ENCODE measurements around the gene CCNY.

The CCNY gene

GRCh38 chr10:35581655-35582054, 245.3 kb downstream of the CCNY start:
- Histone ChIP-seq H3K4me1 (ENCODE audit: insufficient read depth, low read length, poor library complexity, severe bottlenecking) (no peaks in the 10 kb centered on the region), H4K20me1 (ENCODE audit: insufficient read depth, low read length, poor library complexity, severe bottlenecking) (no peaks in the 10 kb centered on the region), H2AFZ (ENCODE audit: low read length) (no peak overlapping the region), H3K9me2 (replicated peaks; ENCODE audit: low read depth, low read length) (no peaks in the 10 kb centered on the region), H3K36me3 (ENCODE audit: insufficient read depth, low read length) (no peaks in the 10 kb centered on the region), H3K9me3 (ENCODE audit: insufficient read depth, low read depth, low read length) (no peaks in the 10 kb centered on the region), H3K9ac (ENCODE audit: low read depth, low read length, poor library complexity, severe bottlenecking) (no peak overlapping the region), H3F3A (ENCODE audit: low read depth) (no peaks in the 10 kb centered on the region), H3K27me3 (ENCODE audit: insufficient read depth, low read length, poor library complexity, severe bottlenecking) (no peaks in the 10 kb centered on the region), H3K4me3 (ENCODE audit: low read length, poor library complexity, severe bottlenecking) (no peak overlapping the region), H3K4me2 (ENCODE audit: low read depth, low read length, poor library complexity, severe bottlenecking) (no peak overlapping the region), H3K79me2 (ENCODE audit: insufficient read depth, low read length) (no peaks in the 10 kb centered on the region)
- TF ChIP-seq EZH2phosphoT487 (IDR thresholded peaks at IDR 0.05; ENCODE audit: borderline replicate concordance) = no peak
- TF ChIP-seq CTCF (conservative IDR thresholded peaks at IDR 0.05; ENCODE audit: low read length) = no peak

- H3K9me2 ChIP-seq (replicated peaks; ENCODE audit: low read depth, low read length) = no peaks in the 10 kb centered on the region
- no peaks in the 10 kb centered on the region for H3F3A ChIP-seq (ENCODE audit: low read depth)
- H2AFZ ChIP-seq (ENCODE audit: low read length) = no peak overlapping the region
- no peak overlapping the region for H3K4me2 ChIP-seq (ENCODE audit: low read depth, low read length, poor library complexity, severe bottlenecking)
- no peaks in the 10 kb centered on the region for H3K36me3 ChIP-seq (ENCODE audit: insufficient read depth, low read length)
- TF ChIP-seq EZH2phosphoT487 (IDR thresholded peaks at IDR 0.05; ENCODE audit: borderline replicate concordance) (no peak), CTCF (conservative IDR thresholded peaks at IDR 0.05; ENCODE audit: low read length) (no peak)
- no peak overlapping the region for H3K4me3 ChIP-seq (ENCODE audit: low read length, poor library complexity, severe bottlenecking)
- H4K20me1 ChIP-seq (ENCODE audit: insufficient read depth, low read length, poor library complexity, severe bottlenecking) = no peaks in the 10 kb centered on the region
- H3K27me3 ChIP-seq (ENCODE audit: insufficient read depth, low read length, poor library complexity, severe bottlenecking) = no peaks in the 10 kb centered on the region
- H3K79me2 ChIP-seq (ENCODE audit: insufficient read depth, low read length) = no peaks in the 10 kb centered on the region
- no peak overlapping the region for H3K9ac ChIP-seq (ENCODE audit: low read depth, low read length, poor library complexity, severe bottlenecking)
- H3K9me3 ChIP-seq (ENCODE audit: insufficient read depth, low read depth, low read length) = no peaks in the 10 kb centered on the region
- H3K4me1 ChIP-seq (ENCODE audit: insufficient read depth, low read length, poor library complexity, severe bottlenecking) = no peaks in the 10 kb centered on the region
Measured at GRCh38 chr10:35584946-35585345, 248.6 kb downstream of the CCNY start.

GRCh38 chr10:35585356-35585755, 249.0 kb downstream of the CCNY start:
- Histone ChIP-seq H3K9me2 (replicated peaks; ENCODE audit: low read depth, low read length) (no peaks in the 10 kb centered on the region), H4K20me1 (ENCODE audit: insufficient read depth, low read length, poor library complexity, severe bottlenecking) (no peaks in the 10 kb centered on the region), H3K9ac (ENCODE audit: low read depth, low read length, poor library complexity, severe bottlenecking) (no peak overlapping the region), H3K27me3 (ENCODE audit: insufficient read depth, low read length, poor library complexity, severe bottlenecking) (no peaks in the 10 kb centered on the region), H3K4me2 (ENCODE audit: low read depth, low read length, poor library complexity, severe bottlenecking) (no peak overlapping the region), H3K79me2 (ENCODE audit: insufficient read depth, low read length) (no peaks in the 10 kb centered on the region), H3F3A (ENCODE audit: low read depth) (no peaks in the 10 kb centered on the region), H3K9me3 (ENCODE audit: insufficient read depth, low read depth, low read length) (no peaks in the 10 kb centered on the region), H2AFZ (ENCODE audit: low read length) (no peak overlapping the region), H3K4me3 (ENCODE audit: low read length, poor library complexity, severe bottlenecking) (no peak overlapping the region), H3K36me3 (ENCODE audit: insufficient read depth, low read length) (no peaks in the 10 kb centered on the region), H3K4me1 (ENCODE audit: insufficient read depth, low read length, poor library complexity, severe bottlenecking) (no peaks in the 10 kb centered on the region)
- TF ChIP-seq EZH2phosphoT487 (IDR thresholded peaks at IDR 0.05; ENCODE audit: borderline replicate concordance) = no peak
- TF ChIP-seq CTCF (conservative IDR thresholded peaks at IDR 0.05; ENCODE audit: low read length) = no peak

Measured in Loucy (cell line).